HG02840 (cell line): ENCODE data around the gene SYTL2.
"Not testable (repeated sequence)": the region's sequence is repeated elsewhere in the genome, so short reads cannot be mapped to it uniquely, and the experiment has no call there.

ENCODE experiments used
- ATAC-seq: cut with Tn5 transposase; IDR thresholded peaks from one replicate; pipeline ENCODE4 v1.9.1; 2021; ENCODE audit warnings: mild to moderate bottlenecking, moderate library complexity, moderate number of reproducible peaks; ENCODE audit not compliant: unreplicated experiment, low FRiP score

Gene SYTL2

GRCh38 chr11:85699957-85700741 lies 110.8 kb downstream of the SYTL2 start:
- ATAC-seq: peak; percentile 84

GRCh38 chr11:85698195-85698594 lies 112.7 kb downstream of the SYTL2 start:
- no peak for ATAC-seq

- no peak for ATAC-seq
These were observed 113.2 kb downstream of the SYTL2 start for GRCh38 chr11:85697747-85698146.

GRCh38 chr11:85695546-85695945 lies 115.4 kb downstream of the SYTL2 start:
- ATAC-seq: no peak

- no peak for ATAC-seq
These were observed 116.5 kb downstream of the SYTL2 start for GRCh38 chr11:85694385-85694980.

GRCh38 chr11:85685820-85686459 lies 125.0 kb downstream of the SYTL2 start, which contains the start of gene CCDC89:
TSS of gene CCDC89 (minus strand) at chr11:85686195. CDS start at chr11:85686130, 65 bp downstream.
- ATAC-seq: no peak

- ATAC-seq: no peak
These were observed 125.7 kb downstream of the SYTL2 start for GRCh38 chr11:85685125-85685819.

- peak; percentile 92 for ATAC-seq
These were observed 128.3 kb downstream of the SYTL2 start for GRCh38 chr11:85682330-85683305.

- no peak for ATAC-seq
These were observed 130.0 kb downstream of the SYTL2 start for GRCh38 chr11:85680897-85681296.

GRCh38 chr11:85679576-85679975 lies 131.4 kb downstream of the SYTL2 start:
- ATAC-seq: no peak

GRCh38 chr11:85673393-85673792 lies 137.5 kb downstream of the SYTL2 start:
- ATAC-seq: no peak

GRCh38 chr11:85672105-85672902 lies 138.6 kb downstream of the SYTL2 start:
- ATAC-seq: no peak

GRCh38 chr11:85670949-85671663 lies 139.8 kb downstream of the SYTL2 start:
- ATAC-seq: not testable (repeated sequence)

GRCh38 chr11:85668157-85668556 lies 142.8 kb downstream of the SYTL2 start:
- ATAC-seq: no peak

- no peak for ATAC-seq
These were observed 144.3 kb downstream of the SYTL2 start for GRCh38 chr11:85666687-85667086.

- no peak for ATAC-seq
These were observed 145.2 kb downstream of the SYTL2 start for GRCh38 chr11:85665733-85666132.

- ATAC-seq: peak; percentile 92
These were observed 146.1 kb downstream of the SYTL2 start, which contains the start of gene CREBZF for GRCh38 chr11:85664615-85665481. TSS of gene CREBZF (minus strand) at chr11:85665129. CDS start at chr11:85664875, 254 bp downstream.
